NCI-H2107 treated with DMSO at 0.1 percent for 48 hours (cell line): ENCODE data around the gene ADSL.

ENCODE experiments used
- DNase-seq: peaks from one replicate; lab custom pipeline; 2025; ENCODE audit not compliant: unreplicated experiment; lab: John Stamatoyannopoulos, UW

Gene ADSL

DNA sequence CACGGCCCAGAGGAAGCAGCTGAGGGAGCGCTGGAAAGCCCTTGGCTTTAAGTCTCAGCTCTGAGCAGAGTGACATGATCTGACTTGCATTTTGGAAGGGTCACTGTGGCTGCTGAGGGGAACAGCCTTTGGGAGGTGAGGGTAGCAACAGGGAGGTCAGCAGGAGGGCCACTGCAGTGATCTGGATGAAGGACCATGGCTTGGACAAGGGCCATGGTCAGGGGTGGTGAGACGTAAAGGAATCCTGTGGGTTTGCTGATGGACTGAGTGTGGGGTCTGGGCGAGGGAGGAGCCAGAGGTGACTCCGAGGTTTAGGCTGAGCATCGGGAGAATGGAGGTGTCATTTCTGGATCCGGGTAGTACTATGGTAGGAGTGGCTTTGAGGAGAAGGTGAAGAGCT, 57.4 kb downstream of the ADSL start:
- DNase-seq: no peak

DNA sequence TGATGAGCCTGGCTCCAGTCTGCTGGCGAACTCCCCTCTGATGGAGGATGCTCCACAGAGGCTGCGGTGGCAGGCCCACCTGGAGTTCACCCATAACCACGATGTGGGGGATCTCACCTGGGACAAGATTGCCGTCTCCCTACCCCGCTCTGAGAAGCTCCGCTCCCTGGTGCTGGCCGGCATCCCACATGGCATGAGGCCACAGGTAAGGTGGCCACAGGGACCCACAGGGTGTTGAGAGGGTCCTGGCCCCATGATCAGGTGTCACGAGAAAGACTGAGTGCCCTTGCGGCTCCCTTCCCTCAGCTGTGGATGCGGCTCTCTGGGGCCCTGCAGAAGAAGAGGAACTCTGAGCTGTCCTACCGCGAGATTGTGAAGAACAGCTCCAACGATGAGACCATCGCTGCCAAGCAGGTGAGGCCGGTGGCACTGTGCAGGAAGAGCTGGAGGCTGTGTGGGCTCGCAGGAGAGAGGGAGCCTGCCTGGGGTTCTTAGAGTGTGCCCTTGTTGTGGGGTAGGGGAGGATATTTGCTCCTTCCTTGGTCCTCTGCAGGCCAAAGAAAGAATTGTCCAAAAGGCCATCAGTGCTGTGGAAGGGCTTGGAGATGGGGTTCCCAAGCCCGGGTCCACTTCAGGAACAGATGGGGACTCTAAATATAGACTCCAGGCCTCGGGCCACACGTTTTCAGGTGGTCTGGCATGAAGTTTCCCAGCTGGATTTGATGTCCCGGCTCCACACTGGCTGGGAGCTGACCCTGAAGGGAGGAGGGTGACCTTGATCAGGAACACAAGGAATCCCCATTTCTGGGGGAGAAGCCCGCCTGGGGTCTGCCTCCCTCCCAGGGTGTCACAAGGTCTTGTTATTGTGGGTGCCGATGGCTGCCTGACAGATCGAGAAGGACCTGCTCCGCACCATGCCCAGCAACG, 58.2 kb downstream of the ADSL start:
- DNase-seq: no peak

DNA sequence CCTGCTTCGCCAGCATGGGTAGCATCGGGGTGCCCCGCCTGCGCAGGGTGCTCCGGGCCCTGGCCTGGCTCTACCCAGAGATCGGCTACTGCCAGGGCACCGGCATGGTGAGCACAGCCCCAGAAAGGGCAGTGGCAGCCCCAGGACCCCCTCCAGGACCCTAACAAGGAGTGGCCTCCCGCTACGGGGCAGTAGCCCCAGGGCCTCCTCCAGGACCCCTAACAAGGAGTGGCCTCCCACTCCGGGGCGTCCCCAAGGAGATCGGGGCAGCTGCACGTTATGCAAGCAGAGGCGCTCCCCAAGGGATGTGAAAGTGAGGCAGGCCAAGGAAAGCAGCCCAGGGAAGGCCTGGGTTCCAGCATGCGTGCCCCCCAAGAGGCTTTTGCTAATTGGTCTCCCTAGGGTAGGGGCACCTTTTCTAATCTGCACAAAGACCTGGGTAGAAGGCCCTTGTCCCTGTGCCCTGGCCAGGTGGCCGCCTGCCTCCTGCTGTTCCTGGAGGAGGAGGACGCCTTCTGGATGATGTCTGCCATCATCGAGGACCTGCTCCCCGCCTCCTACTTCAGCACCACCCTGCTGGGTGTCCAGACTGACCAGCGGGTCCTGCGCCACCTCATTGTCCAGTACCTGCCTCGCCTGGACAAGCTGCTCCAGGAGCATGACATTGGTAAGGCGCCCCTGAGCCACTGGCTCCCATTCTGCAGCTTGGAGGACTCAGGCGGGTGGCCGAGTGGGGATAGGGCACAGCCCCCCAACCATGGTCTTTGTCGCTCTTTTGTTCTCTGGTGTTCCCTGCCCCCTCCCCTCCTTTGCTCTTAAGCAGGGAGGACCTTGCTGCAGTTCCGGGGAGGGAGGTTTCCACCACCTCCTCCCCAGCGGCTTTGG, 59.1 kb downstream of the ADSL start:
- no peak for DNase-seq

DNA sequence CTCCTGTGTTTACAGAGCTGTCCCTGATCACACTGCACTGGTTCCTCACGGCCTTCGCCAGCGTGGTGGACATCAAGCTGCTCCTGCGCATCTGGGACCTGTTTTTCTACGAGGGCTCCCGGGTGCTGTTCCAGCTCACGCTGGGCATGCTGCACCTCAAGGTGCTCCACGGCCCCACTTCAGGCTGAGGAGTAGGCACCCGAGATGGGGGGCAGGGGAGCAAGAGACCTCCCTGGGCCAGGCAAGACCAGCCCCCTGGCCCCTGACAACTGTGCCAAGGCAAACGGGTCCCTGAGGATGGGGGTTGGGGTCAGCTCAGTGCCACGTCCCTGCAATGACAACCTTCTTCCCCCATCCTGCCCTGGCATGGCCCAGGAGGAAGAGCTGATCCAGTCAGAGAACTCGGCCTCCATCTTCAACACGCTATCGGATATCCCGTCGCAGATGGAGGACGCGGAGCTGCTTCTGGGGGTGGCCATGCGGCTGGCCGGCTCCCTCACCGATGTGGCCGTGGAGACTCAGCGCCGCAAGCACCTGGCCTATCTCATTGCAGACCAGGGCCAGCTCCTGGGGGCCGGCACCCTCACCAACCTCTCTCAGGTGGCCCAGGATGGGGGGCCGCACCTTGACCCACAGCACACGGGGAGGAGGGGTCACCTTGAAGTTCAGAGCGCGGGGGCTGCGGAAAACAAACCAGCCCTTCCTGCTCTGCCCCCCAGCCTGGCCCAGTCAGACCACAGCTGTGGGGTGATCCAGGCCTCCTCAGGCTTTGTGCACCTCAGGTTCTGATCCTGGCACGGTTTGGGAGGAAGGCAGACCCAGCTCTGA, 60.0 kb downstream of the ADSL start:
- no peak for DNase-seq

DNA sequence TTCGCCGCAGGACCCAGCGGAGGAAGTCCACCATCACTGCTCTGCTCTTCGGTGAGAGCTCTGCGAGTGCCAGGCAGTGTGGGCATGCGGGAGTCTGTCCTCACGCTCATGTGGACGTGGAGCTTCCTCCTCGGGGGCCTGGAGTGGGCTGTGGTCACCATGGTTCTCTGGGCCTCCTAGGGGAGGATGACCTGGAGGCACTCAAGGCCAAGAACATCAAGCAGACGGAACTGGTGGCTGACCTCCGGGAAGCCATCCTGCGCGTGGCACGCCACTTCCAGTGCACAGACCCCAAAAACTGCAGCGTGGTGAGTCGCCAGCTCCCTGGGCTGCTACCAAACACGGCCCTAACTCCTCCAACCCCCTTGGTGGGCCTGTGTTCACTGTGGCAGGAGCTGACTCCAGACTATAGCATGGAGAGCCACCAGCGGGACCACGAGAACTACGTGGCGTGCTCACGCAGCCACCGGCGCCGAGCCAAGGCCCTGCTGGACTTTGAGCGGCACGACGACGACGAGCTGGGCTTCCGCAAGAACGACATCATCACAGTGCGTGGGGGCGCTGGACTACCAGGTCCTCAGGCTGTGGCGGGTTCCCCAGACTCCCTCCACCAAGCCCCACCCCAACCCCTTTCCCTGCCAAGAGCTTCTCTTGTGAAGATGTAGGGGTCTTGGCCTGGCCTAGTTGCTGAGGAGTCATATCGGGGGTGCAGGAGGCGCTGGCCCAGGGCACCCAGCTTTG, 60.9 kb downstream of the ADSL start:
- DNase-seq: no peak

DNA sequence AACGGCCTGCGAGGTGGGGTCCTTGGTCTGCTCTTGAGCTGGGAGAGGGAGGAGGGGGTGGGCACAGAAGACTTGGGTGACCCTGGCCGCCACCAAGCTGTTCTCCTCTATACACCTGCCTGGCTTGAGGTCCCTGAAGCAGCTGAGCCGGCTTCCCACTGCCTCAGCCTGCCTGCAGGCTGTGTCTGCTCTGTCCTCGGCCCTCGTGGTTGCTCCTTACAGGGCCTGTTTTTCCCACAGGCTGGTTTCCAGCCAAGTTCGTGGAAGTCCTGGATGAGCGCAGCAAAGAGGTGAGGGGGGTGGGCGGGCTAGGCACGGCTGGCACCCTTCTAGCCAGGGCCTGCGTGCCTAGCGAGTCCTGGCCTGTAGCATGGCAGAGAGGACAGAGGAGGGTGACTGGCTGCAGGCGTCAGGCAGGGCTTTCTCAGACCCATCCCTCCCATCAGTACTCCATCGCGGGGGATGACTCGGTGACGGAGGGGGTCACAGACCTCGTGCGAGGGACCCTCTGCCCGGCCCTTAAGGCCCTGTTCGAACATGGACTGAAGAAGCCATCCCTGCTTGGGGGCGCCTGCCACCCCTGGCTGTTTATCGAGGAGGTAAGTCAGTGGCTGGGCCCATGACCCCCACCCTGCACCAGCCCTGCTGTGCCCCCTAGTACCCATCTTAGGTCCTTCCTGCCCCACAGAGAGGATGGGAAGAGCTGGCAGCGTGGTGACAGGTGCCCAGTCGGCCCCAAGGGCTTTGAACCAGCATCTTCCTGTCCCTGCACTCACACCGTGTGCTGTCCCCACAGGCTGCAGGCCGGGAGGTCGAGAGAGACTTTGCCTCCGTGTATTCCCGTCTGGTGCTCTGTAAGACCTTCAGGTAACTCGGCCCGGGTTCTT, 61.8 kb downstream of the ADSL start:
- DNase-seq: no peak

DNA sequence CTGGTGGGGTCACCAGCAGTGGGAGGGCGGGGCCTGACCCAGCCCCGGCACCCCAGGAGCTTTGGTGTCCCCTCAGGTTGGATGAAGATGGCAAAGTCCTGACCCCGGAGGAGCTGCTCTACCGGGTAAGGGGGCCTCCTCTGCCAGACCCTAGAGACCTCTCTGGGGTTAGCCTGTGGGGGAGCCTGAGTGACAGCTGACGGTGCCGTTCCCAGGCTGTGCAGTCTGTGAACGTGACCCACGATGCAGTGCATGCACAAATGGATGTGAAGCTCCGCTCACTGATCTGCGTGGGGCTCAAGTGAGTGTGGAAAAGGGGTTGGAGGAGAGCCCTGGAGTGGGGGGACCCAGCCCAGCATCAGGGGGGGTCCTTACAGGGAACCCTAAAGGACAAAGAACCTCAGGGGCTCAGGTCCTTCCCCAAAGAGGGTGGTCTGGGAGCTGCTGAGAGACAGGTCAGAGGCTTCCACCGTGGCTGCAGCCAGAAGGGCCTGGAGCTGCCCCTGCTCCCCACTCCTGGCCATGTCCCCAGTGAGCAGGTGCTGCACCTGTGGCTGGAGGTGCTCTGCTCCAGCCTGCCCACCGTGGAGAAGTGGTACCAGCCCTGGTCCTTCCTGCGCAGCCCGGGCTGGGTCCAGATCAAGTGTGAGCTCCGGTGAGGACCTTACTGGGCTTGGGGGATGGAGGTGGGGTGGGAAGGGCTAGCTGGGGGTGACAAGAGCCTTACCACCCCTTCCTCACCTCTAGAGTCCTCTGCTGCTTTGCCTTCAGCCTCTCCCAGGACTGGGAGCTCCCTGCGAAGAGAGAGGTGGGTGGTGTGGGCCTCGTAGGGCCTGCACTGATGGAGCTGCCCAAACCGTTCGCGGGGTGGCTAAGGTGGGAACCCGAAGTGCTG, 62.7 kb downstream of the ADSL start:
- no peak for DNase-seq

DNA sequence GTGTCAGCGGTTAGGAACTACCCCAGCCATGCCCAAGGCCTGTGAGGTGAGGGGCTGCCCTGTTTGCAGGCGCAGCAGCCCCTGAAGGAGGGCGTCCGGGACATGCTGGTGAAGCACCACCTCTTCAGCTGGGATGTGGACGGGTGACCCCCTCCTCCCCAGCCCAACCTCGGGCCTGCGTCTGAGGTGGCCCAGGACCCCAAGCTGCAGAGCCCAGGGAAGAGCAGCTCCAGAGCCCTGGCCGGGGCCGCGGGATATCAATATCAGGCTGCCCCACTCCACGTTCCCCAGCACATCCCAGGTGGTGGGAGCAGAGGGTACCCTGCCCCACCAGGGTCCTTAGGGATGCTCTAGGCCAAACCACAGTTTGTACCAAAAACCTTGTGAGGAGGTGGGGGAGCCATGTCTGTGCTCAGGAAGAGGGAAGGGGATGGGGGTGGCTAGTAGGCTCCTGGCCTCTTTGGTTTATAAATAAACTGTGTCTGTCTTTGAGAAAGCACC, 63.4 kb downstream of the ADSL start:
- DNase-seq: no peak

DNA sequence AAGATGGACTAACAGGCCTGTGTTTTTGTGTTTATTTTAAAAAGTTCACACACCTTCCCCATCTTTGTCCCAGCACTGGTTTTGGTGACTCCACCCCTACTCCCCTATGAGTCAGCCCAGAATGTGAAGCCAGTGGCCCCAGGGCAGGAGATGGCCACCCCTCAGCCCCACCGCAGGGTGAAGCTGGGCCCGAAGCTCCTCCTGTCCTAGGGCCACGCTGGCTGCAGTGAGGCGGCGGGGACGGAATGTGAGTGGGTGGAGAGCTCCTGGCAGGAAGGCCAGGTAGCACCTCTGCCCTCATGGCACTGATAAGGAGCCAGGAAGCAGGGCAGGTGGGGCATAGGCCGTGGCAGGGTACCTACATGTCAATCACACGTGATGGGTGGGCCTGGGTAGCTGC, 64.0 kb downstream of the ADSL start:
- DNase-seq: no peak

DNA sequence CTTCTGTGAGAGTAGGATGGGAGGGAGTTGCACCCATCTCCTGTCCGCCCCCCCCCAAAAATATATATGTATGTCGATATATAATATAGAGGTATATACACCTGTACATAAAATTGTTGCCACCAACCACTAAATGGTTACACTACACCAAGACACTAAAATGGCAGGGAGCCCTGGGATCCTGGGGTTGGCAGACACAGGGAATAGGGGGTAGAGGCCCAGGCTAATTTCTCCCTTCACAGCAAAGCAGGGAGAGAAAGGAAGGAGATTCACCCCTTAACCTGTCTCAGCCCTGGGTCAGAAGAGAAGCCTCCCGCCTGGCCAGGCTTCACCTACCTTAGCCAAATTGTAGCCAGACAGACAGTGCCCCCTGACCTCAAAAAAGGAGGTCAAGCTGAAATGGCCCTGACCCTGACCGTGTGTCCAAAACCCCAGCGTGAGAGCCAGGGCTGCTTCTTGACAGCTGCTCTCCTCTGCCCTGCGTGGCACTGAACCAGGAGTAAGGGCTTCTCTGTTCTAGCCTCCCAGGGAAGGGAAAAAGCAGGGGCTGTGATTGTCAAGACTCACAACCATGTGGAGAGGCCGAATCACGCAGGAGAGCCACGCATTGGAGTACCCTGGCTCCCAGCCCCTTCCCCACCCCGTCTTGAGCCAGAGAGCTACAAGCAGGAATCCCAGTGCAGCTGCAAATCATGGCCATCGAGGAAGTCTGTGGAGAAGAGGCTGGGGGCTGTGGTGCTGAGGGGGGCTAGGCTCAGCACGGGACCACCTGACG, 64.6 kb downstream of the ADSL start:
- no peak for DNase-seq

DNA sequence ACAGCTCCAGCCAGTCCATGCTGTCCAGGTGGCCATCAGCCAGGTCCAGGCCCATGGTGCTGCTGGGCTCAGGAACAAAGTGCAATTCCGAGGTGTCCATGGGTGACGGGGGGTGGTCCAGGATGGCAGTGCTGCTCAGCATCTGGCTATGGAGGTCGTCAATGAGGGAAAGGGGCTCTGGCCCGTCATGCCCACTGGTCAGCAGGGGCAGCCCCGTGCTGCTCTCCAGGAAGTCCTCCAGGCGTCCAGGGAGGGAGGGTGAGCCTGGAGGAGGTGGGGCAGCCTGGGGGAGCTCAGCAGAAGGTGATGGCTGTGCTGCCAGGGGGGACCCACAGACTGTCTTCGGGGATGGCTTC, 65.2 kb downstream of the ADSL start:
- no peak for DNase-seq

DNA sequence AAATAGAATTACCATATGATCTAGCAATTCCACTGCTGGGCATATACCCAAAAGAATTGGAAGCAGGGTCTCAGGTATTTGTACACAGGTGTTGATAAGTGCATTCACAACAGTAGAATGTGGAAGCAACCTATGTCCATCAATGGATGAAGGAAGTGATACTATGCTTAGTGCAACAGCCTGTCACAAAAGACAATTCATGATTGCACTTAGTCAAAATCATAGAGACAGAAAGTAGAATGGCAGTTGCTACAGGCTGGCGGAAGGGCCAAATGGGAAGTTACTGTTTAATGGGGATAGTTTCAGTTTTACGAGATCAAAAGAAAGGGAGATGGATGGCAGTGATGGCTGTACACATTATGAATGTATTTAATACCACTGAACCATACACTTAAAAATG, 66.1 kb downstream of the ADSL start:
- no peak for DNase-seq

DNA sequence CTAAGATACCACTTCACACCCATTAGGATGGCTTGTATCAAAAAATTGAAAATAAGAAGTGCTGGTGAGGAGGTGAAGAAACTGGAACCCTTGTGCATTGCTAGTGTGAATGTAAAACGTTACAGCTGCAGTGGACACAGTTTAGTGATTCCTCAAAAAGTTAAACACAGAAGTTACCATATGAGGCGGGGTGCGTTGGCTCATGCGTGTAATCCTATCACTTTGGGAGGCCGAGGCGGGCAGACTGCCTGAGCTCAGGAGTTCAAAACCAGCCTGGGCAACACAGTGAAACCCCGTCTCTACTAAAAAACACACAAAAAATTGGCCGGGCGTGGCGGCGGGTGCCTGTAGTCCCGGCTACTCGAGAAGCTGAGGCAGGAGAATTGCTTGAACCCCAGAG, 67.6 kb downstream of the ADSL start:
- no peak for DNase-seq

DNA sequence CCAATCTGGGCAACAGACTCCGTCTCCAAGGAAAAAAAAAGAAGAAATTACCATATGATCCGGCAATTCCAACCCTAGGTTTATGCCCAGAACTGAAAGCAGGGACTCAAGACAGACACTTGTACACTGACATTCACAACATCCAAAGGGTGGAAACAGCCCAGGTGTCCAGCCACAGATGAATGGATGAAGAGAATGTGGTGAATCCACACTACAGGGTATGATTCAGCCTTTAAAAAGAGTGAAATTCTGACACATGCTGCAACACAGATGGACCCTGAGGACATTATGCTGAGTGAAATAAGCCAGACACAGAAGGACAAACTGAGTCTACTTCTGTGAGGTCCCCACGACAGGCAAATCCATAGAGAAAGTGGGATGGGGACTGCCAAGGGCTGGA, 68.0 kb downstream of the ADSL start:
- no peak for DNase-seq

DNA sequence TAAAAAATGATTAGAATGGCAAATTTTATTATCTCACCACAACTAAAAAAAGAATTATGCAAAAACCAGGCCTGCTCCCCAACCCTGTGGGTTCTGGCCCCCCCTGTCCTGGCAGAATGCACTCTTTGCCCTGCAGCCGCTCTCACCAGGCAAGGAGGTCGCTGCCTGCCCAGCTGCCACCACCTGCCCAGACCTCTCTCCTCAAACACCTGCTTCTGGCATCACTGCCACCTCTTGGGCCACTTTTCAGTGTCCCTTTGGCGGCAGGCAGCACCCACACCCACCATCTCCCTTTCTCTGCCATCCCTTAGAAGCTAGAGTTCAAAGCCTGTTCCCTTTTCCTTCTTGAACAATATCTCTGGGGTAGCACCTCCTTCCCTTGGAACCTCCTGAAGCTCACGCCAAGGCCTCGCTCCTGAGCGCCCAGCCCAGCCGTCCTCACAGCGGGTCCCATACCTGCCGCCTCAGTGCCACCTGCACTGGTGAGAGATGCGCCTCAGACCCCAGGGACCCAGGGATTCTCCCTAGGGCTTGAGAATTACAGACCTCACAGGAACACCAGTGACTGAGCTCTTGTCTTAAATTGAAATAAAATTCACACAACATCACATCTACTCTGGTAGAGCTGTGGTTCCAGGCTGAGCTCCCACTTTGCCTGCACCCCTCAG, 68.7 kb downstream of the ADSL start:
- DNase-seq: no peak

DNA sequence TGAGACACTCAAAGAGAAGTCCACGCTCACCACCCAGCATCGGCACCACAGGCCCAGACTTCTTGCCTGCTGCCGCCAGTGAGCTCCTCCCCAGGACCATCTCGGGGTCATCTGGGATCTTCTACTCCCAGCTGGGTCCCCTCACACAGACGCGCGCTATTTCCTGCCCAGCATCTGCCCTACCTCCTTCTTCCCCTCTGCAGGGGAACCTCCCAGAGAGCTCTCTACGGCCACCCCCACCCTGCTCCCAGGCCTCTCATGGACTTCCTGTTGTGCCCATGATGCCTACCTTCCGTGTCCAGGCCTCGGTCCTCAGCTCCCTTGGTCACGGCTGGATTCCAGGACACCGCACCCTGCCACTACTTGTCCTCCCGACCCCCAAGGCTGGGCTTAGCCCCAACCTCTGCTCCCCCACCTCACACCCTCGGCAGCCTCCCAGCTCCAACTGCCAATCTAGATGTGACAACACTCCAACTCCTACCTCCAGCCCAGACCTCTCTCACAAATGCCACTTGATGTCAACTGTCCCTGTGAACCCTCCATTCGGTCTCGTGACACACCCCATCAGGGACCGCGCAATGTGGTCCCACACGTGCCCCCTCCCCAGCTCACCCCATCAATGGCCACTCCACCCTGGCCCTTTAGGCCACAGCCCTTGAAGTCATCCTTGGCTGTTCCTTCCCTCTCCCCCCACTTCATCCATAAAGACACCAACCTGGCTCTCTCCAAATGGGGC, 69.4 kb downstream of the ADSL start:
- no peak for DNase-seq

DNA sequence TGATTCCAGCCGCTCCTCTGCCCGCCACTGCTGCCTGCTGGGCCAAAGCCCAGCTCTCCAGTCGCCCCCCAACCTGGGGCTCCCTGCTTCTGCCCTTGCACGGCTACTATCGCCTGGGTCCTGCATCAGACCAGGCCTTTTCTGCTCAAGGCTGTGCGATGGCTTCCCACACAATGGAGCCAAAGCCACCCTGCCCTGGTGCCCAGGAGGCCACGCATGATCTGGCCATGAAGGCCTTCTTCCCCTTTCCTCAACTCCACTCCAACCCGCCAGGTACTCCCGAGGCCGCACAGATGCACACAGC, 69.9 kb downstream of the ADSL start:
- DNase-seq: no peak
